ENCODE measurements around the gene YY1. TPM values are rescaled to one million over a fixed set of nuclear protein-coding genes. Genes with fewer than 3 reads are reported as not detected.

Gene YY1
- total and polyA plus RNA-seq, 9 of the 15 experiments (the other 6 are each of a cell fraction or from before 2014, with no cell fraction given) = 20.8 to 74.2 (median 46.7) TPM

- no peak overlapping the region for H2AFZ ChIP-seq (ENCODE audit: low read depth, low read length)
- peaks cover 97% of the 10 kb centered on the region for H3K79me2 ChIP-seq (ENCODE audit: control insufficient read depth, insufficient read depth, low read length)
- no peaks in the 10 kb centered on the region for H3K27me3 ChIP-seq (ENCODE audit: control insufficient read depth in 2 of 2, insufficient read depth in 2 of 2, low read length in 2 of 2)
- ChIA-PET POLR2A (no interaction called here), CTCF (ENCODE audit: low intra/inter-chr PET ratio) (no interaction called here)
- no peak overlapping the region for H3K4me3 ChIP-seq
- no peak for TF ChIP-seq ZNF212 (CRISPR knock-in tag; IDR thresholded peaks at IDR 0.05)
- TF ChIP-seq, protein P1, sequence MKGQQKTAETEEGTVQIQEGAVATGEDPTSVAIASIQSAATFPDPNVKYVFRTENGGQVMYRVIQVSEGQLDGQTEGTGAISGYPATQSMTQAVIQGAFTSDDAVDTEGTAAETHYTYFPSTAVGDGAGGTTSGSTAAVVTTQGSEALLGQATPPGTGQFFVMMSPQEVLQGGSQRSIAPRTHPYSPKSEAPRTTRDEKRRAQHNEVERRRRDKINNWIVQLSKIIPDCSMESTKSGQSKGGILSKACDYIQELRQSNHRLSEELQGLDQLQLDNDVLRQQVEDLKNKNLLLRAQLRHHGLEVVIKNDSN (CRISPR knock-in tag; IDR thresholded peaks at IDR 0.05) = no peak
- no peak for TF ChIP-seq TFAM (CRISPR knock-in tag; conservative IDR thresholded peaks at IDR 0.05)
- TF ChIP-seq BCLAF1 (IDR thresholded peaks at IDR 0.05; ENCODE audit: borderline replicate concordance in 1 of 2, control insufficient read depth in 1 of 2, low read depth in 2 of 2, low read length in 1 of 2) = no peak
- TF ChIP-seq SP1 (CRISPR knock-in tag; IDR thresholded peaks at IDR 0.05) = no peak
- no peak for TF ChIP-seq YY1 (IDR thresholded peaks at IDR 0.05; ENCODE audit: borderline replicate concordance in 1 of 3, control insufficient read depth in 1 of 3, extremely low read depth in 1 of 3, insufficient read depth in 3 of 3, insufficient read length in 1 of 3, insufficient replicate concordance in 2 of 3, low read depth in 1 of 3, low read length in 2 of 3)
- peaks cover 21% of the 10 kb centered on the region; the same call in 2 of the 3 replicates for H3K36me3 ChIP-seq (ENCODE audit: control insufficient read depth, insufficient read depth, low read length)
- DNase-seq (ENCODE audit: extremely low read depth in 1 of 4, low spot score in 3 of 4) (no peak), FAIRE-seq (no peak), ATAC-seq (no peak)
- H3K27ac ChIP-seq (ENCODE audit: extremely low read depth, low read depth, low read length) = no peak overlapping the region
- H3K4me1 ChIP-seq (replicated peaks in 1 of 2; ENCODE audit: control insufficient read depth in 2 of 2, insufficient read depth in 2 of 2, low read length in 2 of 2) = no peaks in the 10 kb centered on the region; a peak in 3 of 5 replicates
- H3K9me3 ChIP-seq (replicated peaks; ENCODE audit: control insufficient read depth, insufficient read depth, low read depth, low read length) = no peaks in the 10 kb centered on the region
- no peak overlapping the region for H3K4me2 ChIP-seq (ENCODE audit: insufficient read depth, low read length)
- no TSS peak for BruUV-seq (replicated peaks)
- 83% methylated on average over 3 of the region's 3 CpGs for WGBS (ENCODE audit: insufficient coverage, low coverage, missing lambda C conversion rate)
- no peaks in the 10 kb centered on the region for H3K9me1 ChIP-seq (ENCODE audit: control insufficient read depth, insufficient read depth, low read length)
- H3K9ac ChIP-seq (ENCODE audit: insufficient read depth in 1 of 2, low read depth in 2 of 2, low read length in 2 of 2) = no peak overlapping the region
- intact Hi-C loops (cut with micrococcal nuclease) = no loop called here
- peaks cover 40% of the 10 kb centered on the region for H4K20me1 ChIP-seq (replicated peaks; ENCODE audit: control insufficient read depth, insufficient read depth, low read length)
- in situ Hi-C loops (cut with MboI) = no loop called here
Measured at GRCh38 chr14:100256339-100256895, 17.5 kb downstream of the YY1 start.
